Gastroesophageal sphincter (tissue), 3 donors: Measurements from ENCODE around the gene CLEC2D.

ENCODE experiments used
- EP300 ChIP-seq: sonication (generic); formaldehyde crosslinking; IDR thresholded peaks from one replicate; pipeline ENCODE4 v1.6.1; 2017; ENCODE audit warnings: antibody characterized with exemption, mild to moderate bottlenecking
- POLR2A ChIP-seq, 2 donors: fragments of 450-650 bp; IDR thresholded peaks; one replicate each; pipeline ENCODE4 v1.6.1; 2017; ENCODE audit warnings: antibody characterized with exemption in 2 of 2, mild to moderate bottlenecking in 2 of 2, moderate library complexity in 1 of 2
- POLR2AphosphoS5 ChIP-seq: sonication (generic); formaldehyde crosslinking; IDR thresholded peaks from one replicate; pipeline ENCODE4 v1.6.1; 2017; ENCODE audit warnings: antibody characterized with exemption
- TF ChIP-seq, protein P1 (sequence below), 4 experiments: fragments of 200-600 bp in 2 of 4; fragments of 450-650 bp in 2 of 4; sonication (generic) in 1 of 4; IDR thresholded peaks; one replicate each; pipeline ENCODE4 v1.5.1; 2017 to 2019; ENCODE audit warnings: antibody characterized with exemption in 4 of 4, mild to moderate bottlenecking in 2 of 4, moderate library complexity in 2 of 4

- TF ChIP-seq, protein P1, sequence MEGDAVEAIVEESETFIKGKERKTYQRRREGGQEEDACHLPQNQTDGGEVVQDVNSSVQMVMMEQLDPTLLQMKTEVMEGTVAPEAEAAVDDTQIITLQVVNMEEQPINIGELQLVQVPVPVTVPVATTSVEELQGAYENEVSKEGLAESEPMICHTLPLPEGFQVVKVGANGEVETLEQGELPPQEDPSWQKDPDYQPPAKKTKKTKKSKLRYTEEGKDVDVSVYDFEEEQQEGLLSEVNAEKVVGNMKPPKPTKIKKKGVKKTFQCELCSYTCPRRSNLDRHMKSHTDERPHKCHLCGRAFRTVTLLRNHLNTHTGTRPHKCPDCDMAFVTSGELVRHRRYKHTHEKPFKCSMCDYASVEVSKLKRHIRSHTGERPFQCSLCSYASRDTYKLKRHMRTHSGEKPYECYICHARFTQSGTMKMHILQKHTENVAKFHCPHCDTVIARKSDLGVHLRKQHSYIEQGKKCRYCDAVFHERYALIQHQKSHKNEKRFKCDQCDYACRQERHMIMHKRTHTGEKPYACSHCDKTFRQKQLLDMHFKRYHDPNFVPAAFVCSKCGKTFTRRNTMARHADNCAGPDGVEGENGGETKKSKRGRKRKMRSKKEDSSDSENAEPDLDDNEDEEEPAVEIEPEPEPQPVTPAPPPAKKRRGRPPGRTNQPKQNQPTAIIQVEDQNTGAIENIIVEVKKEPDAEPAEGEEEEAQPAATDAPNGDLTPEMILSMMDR (IDR thresholded peaks at IDR 0.05): no peak
- TF ChIP-seq POLR2A (IDR thresholded peaks at IDR 0.05): no peak
- TF ChIP-seq POLR2AphosphoS5: no peak
- no peak for TF ChIP-seq EP300
Measured at GRCh38 chr12:9651265-9651729, 18.2 kb upstream of the CLEC2D start.
